Transverse colon (tissue), 4 donors: Measurements from ENCODE around the gene DAGLB. TPM values are rescaled to one million over a fixed set of nuclear protein-coding genes. Genes with fewer than 3 reads are reported as not detected.

Source experiments
- DNase-seq: peaks from one replicate; pipeline ENCODE4 v3.0.0-alpha.2; 2019
- H3K27ac ChIP-seq, 4 donors: fragments of 200-600 bp; sonication (generic); 2 replicates each; pipeline ENCODE4 v1.5.1; 2016 to 2018; ENCODE audit warnings: inconsistent platforms in 4 of 4
- H3K27me3 ChIP-seq: fragments of 200-600 bp; sonication (generic); 2 replicates; pipeline ENCODE4 v1.5.1; 2017; ENCODE audit warnings: inconsistent platforms
- H3K36me3 ChIP-seq, 4 donors: fragments of 200-600 bp; sonication (generic); 2 replicates each; pipeline ENCODE4 v1.5.1; 2017 to 2019; ENCODE audit warnings: inconsistent platforms in 4 of 4
- H3K4me1 ChIP-seq, 4 donors: fragments of 200-600 bp; sonication (generic); 2 replicates each; pipeline ENCODE4 v1.5.1; 2017 to 2020; ENCODE audit warnings: inconsistent platforms in 4 of 4
- H3K4me3 ChIP-seq, 4 donors: fragments of 200-600 bp; sonication (generic); 1 replicate in 1 of 4; 2 replicates in 3 of 4; pipeline versions ENCODE4 v1.5.1 to v1.6.1; 2017 to 2019; ENCODE audit warnings: inconsistent platforms in 4 of 4
- H3K9me3 ChIP-seq, 2 donors: fragments of 200-600 bp; sonication (generic); 2 replicates each; pipeline ENCODE4 v1.5.1; 2017 to 2019; ENCODE audit warnings: inconsistent platforms in 2 of 2
- CTCF ChIP-seq, 5 experiments: fragments of 200-600 bp in 3 of 5; fragments of 450-650 bp in 2 of 5; sonication (generic) in 3 of 5; IDR thresholded peaks; 1 replicate in 2 of 5; 2 replicates in 3 of 5; pipeline ENCODE4 v1.5.1; 2016 to 2017; ENCODE audit warnings: antibody characterized with exemption in 5 of 5, inconsistent platforms in 3 of 5, mild to moderate bottlenecking in 2 of 5, moderate library complexity in 1 of 5
- EP300 ChIP-seq: sonication (generic); formaldehyde crosslinking; IDR thresholded peaks from one replicate; pipeline ENCODE4 v1.6.1; 2017; ENCODE audit warnings: antibody characterized with exemption, low read depth
- POLR2A ChIP-seq: fragments of 450-650 bp; IDR thresholded peaks from one replicate; pipeline ENCODE4 v1.6.1; 2016; ENCODE audit warnings: antibody characterized with exemption, mild to moderate bottlenecking, moderate library complexity
- POLR2AphosphoS5 ChIP-seq, 3 donors: sonication (generic); formaldehyde crosslinking; IDR thresholded peaks; one replicate each; pipeline ENCODE4 v1.6.1; 2016; ENCODE audit warnings: antibody characterized with exemption in 3 of 3
- WGBS, 2 donors: methylation state at CpG; one replicate each; pipeline ENCODE4 v1.1.5; 2018; ENCODE audit warnings: low coverage in 1 of 2; 5-methylcytosine and 5-hydroxymethylcytosine counted together
- in situ Hi-C, 4 donors: fragments of 200-750 bp; cut with MboI; loops; one replicate each; pipeline versions ENCODE4 v1.15.0 to v1.15.1; 2017; ENCODE audit warnings: low sequenced_read_pairs in 3 of 4, low pct_ligation_motif_present in 1 of 4, low pct_unique_long_range_greater_than_20kb in 1 of 4
- intact Hi-C: fragments of 100-400 bp; cut with DNase I; formaldehyde crosslinking; loops from one replicate; pipeline ENCODE4 v1.15.1; 2023; ENCODE audit warnings: low total_unique reads
- total RNA-seq, 4 donors: library from RNA; depleted of rRNA; stranded (reverse); fragments of >200 nt; gene quantifications; one replicate each; pipeline ENCODE4 v1.1.0, GENCODE V29; 2016

Gene DAGLB
- total RNA-seq, 4 donors from 2014 or later = 5.2 to 59.1 (median 24.3) TPM

DNA sequence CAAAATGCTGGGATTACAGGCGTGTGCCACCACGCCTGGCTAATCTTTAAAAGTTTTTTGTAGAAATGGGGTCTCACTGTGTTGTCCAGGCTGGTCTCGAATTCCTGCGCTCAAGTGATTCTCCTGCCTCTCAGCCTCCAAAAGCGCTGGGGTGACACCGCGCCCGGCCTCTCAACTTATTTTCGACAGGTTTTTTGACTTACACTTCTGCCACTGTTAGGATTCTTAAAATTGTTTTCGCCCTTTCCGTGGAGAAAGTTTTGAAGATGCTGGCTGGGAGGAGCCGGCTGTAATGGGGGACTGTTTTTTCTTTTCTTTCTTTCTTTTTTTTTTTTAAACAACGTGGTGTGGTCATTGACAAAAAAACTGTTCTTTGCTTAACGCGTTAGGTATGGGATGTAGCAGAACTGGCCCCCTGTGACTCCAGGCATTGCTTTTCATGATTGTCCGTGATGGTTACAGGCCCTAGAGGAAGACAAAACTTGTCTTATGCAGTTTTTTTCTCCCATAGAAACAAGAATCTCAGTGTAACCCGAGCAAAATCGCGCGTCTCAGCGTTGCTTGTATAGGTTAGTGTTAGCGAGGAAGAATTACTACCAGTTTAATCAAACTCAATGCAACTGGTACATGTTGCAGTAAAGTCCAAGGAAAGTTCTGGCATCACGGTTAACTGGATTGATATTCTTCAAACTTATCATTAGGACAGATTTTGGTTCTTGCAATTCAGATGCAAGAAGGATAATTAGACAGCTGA, 72.2 kb downstream of the DAGLB start:
- Histone ChIP-seq H3K36me3 (peaks cover 0 to 10% (median 2%) of the 10 kb centered on the region in 4 donors), H3K9me3 (no peaks in the 10 kb centered on the region), H3K27ac (peak overlapping the region; percentile 92 to 98 (median 95)), H3K27me3 (no peaks in the 10 kb centered on the region), H3K4me3 (peak overlapping the region; percentile 61 to 93 (median 76)), H3K4me1 (peaks cover 24 to 55% (median 43%) of the 10 kb centered on the region in 4 donors)
- TF ChIP-seq CTCF (IDR thresholded peaks at IDR 0.05) (peak in 1 of 5 experiments; percentile 4), EP300 (no peak), POLR2A (no peak), POLR2AphosphoS5 (IDR thresholded peaks at IDR 0.05) (no peak)
- 3 to 4% methylated on average over 15 to 23 of the region's 23 CpGs for WGBS, 2 donors
- no peak for DNase-seq
- in situ Hi-C loops = no loop called here
- intact Hi-C loops = no loop called here

- intact Hi-C loops = no loop called here
- no peak for DNase-seq
- TF ChIP-seq EP300 (peak; percentile 18), POLR2A (no peak)
These were observed 80.0 kb downstream of the DAGLB start for GRCh38 chr7:6367701-6368211.

DNA sequence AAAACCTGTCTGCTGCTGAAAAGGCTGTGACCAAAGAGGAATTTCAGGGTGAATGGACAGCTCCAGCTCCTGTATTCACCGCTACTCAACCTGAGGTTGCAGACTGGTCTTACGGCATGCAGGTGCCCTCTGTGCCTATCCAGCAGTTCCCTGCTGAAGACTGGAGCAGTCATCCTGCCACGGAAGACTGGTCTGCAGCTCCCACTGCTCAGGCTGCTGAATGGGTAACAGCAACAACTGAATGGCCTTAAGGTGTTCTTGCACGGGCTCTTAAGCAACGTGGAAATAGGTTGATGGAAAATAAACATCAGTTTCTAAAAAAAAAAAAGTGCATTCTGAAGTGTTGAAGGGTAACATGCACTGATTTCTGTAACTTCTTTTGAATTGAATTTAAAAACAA, 82.3 kb downstream of the DAGLB start:
- in situ Hi-C loops = no loop called here
- intact Hi-C loops = no loop called here
- 52 to 53% methylated on average over 3 to 5 of the region's 5 CpGs for WGBS, 2 donors
- no peaks in the 10 kb centered on the region for H3K36me3 ChIP-seq
- DNase-seq = no peak
- no peaks in the 10 kb centered on the region for H3K9me3 ChIP-seq
- peaks cover 0 to 51% (median 19%) of the 10 kb centered on the region in 4 donors for H3K4me1 ChIP-seq
- H3K4me3 ChIP-seq = no peak overlapping the region
- peak overlapping the region; percentile 42 to 86 (median 68) for H3K27ac ChIP-seq
- TF ChIP-seq POLR2A (no peak), EP300 (no peak), POLR2AphosphoS5 (IDR thresholded peaks at IDR 0.05) (no peak), CTCF (IDR thresholded peaks at IDR 0.05) (no peak)
- no peaks in the 10 kb centered on the region for H3K27me3 ChIP-seq

More at GRCh38 chr7:6367701-6368211, 80.0 kb downstream of the DAGLB start:
- WGBS, 2 donors = 34 to 53% methylated on average over 4 of the region's 4 CpGs
- Histone ChIP-seq H3K27ac (peak overlapping the region; percentile 74 to 86 (median 80)), H3K36me3 (no peaks in the 10 kb centered on the region), H3K4me3 (no peak overlapping the region), H3K27me3 (no peaks in the 10 kb centered on the region), H3K9me3 (no peaks in the 10 kb centered on the region), H3K4me1 (peaks cover 0 to 42% (median 18%) of the 10 kb centered on the region in 4 donors)
- in situ Hi-C loops = no loop called here

GRCh38 chr7:6360841-6361240, 86.9 kb downstream of the DAGLB start:
- Histone ChIP-seq H3K9me3 (no peaks in the 10 kb centered on the region), H3K4me3 (no peak overlapping the region), H3K36me3 (no peaks in the 10 kb centered on the region), H3K27ac (peak overlapping the region in 1 of 4 donors; percentile 35), H3K4me1 (peaks cover 0 to 24% (median 9%) of the 10 kb centered on the region in 4 donors), H3K27me3 (no peaks in the 10 kb centered on the region)
- WGBS, 2 donors = 70 to 76% methylated on average over 5 of the region's 5 CpGs
- in situ Hi-C loops = no loop called here
- intact Hi-C loops = no loop called here
- TF ChIP-seq POLR2A (no peak), CTCF (IDR thresholded peaks at IDR 0.05) (no peak), EP300 (no peak), POLR2AphosphoS5 (IDR thresholded peaks at IDR 0.05) (no peak)
- DNase-seq = no peak
